ENCODE measurements around the gene TMEM151B. TPM values are rescaled to one million over a fixed set of nuclear protein-coding genes. Genes with fewer than 3 reads are reported as not detected.
A peak's percentile ranks its signal among the peaks of the same experiment; 100 is the strongest.

TMEM151B gene
- total RNA-seq, 4 donors from 2014 or later = 0.09 to 0.21 TPM; not detected in 2

DNA sequence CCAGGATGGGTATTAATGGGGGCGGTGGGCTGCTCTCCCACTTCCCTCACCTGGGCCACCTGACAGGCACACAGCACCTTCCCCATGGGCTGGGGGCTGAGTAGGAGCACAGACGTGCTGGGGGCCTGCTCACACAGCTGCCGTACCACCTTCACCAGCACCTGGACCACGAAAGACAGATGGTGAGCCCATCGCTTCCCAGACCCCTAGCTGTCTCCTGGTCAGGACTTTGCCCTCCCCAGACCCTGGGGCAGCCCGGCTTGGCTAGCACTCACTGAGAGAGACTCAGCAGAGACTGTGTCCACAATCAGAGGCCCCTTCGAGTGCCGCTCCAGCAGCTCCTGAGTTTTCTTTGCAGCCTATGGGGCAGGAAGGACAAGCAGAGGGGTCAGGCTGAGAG, 30.9 kb downstream of the TMEM151B start:
- no peak for TF ChIP-seq CTCF (IDR thresholded peaks at IDR 0.05)
- no peak for TF ChIP-seq POLR2A (IDR thresholded peaks at IDR 0.05)
- peaks cover 0 to 13% of the 10 kb centered on the region in 2 donors for H3K4me1 ChIP-seq
- no peak overlapping the region for H3K27ac ChIP-seq
- no peaks in the 10 kb centered on the region for H3K9me3 ChIP-seq
- H3K27me3 ChIP-seq = no peaks in the 10 kb centered on the region
- no peak overlapping the region for H3K4me3 ChIP-seq
- H3K36me3 ChIP-seq = no peaks in the 10 kb centered on the region
- DNase-seq = no peak
- intact Hi-C loops (cut with DNase I; ENCODE audit: low total_unique reads) = no loop called here

DNA sequence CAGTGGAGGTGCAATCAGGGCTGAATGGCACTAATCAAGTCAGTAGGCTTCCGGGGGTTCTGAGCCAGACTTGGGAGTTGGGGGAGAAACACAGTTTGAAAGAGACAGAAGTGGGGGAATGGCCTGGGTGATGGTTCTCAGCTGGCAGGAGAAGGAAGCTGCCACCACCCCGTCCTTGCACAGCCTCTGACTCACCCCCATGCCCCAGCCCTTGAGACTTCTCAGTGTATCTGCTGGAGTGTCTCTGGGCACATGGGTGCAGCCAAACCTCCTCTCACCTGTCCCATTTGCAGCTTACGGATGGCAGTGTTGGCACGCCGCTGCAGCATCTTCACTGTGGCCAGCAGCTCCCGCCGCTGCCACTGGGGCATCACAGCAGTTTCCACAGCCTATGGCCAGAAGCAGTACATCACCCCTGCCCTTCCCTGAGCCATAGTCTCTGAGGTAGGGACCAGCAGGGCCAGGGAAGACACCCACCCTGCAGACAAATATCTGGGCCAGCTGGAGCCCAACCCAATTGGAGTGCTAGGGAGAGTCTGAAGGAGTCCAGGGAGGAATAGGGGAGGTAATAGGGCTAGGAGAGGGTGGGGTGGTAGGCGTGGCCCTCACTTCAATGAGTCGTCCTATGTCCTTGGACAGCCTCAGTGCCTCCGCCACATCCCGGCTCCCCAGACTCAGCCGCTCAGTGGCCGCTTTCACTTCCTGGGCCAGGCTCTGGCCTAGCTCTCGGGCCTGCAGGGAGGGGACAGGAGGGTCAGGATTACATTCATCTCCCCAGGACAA, 31.7 kb downstream of the TMEM151B start:
- Histone ChIP-seq H3K27me3 (no peaks in the 10 kb centered on the region), H3K4me3 (no peak overlapping the region), H3K27ac (no peak overlapping the region), H3K4me1 (peaks cover 0 to 11% of the 10 kb centered on the region in 2 donors), H3K36me3 (no peaks in the 10 kb centered on the region), H3K9me3 (no peaks in the 10 kb centered on the region)
- no peak for DNase-seq
- no peak for TF ChIP-seq POLR2A (IDR thresholded peaks at IDR 0.05)
- TF ChIP-seq CTCF (IDR thresholded peaks at IDR 0.05) = no peak
- intact Hi-C loops (cut with DNase I; ENCODE audit: low total_unique reads) = no loop called here

- Histone ChIP-seq H3K4me1 (peaks cover 0 to 2% of the 10 kb centered on the region in 2 donors), H3K4me3 (no peak overlapping the region), H3K27me3 (no peaks in the 10 kb centered on the region), H3K36me3 (no peaks in the 10 kb centered on the region), H3K9me3 (no peaks in the 10 kb centered on the region), H3K27ac (no peak overlapping the region)
- no peak for DNase-seq
- intact Hi-C loops (cut with DNase I; ENCODE audit: low total_unique reads) = no loop called here
- TF ChIP-seq POLR2A (IDR thresholded peaks at IDR 0.05) (no peak), CTCF (IDR thresholded peaks at IDR 0.05) (no peak)
Observed at GRCh38 chr6:44302856-44303255, 32.6 kb downstream of the TMEM151B start.

DNA sequence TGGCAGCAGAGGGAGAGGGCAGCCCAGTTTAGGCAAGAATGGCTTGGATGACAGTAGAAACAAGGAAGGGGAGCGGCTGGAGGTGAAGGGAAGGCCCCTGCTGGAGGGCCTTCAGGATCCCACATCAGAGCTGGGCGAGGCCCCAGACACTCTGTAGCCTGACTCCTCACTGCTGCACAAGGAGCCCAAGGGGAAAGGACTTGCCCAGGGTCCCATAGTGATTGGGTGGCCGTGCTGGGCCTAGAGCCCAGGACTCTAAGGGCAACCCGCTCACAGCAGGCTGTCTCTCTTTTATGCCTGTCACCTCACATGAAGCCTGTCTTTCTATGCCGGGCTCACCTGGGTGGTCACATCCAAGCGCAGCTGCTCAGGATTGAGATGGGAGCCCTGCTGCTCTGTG, 33.6 kb downstream of the TMEM151B start:
- TF ChIP-seq POLR2A (IDR thresholded peaks at IDR 0.05) (no peak), CTCF (IDR thresholded peaks at IDR 0.05) (no peak)
- H3K4me1 ChIP-seq = no peaks in the 10 kb centered on the region
- intact Hi-C loops (cut with DNase I; ENCODE audit: low total_unique reads) = no loop called here
- no peaks in the 10 kb centered on the region for H3K9me3 ChIP-seq
- H3K27ac ChIP-seq = no peak overlapping the region
- no peaks in the 10 kb centered on the region for H3K27me3 ChIP-seq
- no peak for DNase-seq
- H3K36me3 ChIP-seq = no peaks in the 10 kb centered on the region
- H3K4me3 ChIP-seq = no peak overlapping the region

GRCh38 chr6:44304282-44305199, 34.3 kb downstream of the TMEM151B start:
- H3K36me3 ChIP-seq = no peaks in the 10 kb centered on the region
- intact Hi-C loops (cut with DNase I; ENCODE audit: low total_unique reads) = no loop called here
- no peak overlapping the region for H3K4me3 ChIP-seq
- H3K9me3 ChIP-seq = no peaks in the 10 kb centered on the region
- no peak for DNase-seq
- H3K27ac ChIP-seq = no peak overlapping the region
- H3K4me1 ChIP-seq = no peaks in the 10 kb centered on the region
- H3K27me3 ChIP-seq = no peaks in the 10 kb centered on the region
- TF ChIP-seq POLR2A (IDR thresholded peaks at IDR 0.05) (no peak), CTCF (IDR thresholded peaks at IDR 0.05) (peak; percentile 43 to 63 (median 56))
